ENCODE measurements around the gene TRIM72. TPM values are rescaled to one million over a fixed set of nuclear protein-coding genes. Genes with fewer than 3 reads are reported as not detected.
"Not testable (repeated sequence)": the region's sequence is repeated elsewhere in the genome, so short reads cannot be mapped to it uniquely, and the experiment has no call there.

The TRIM72 gene
- total RNA-seq (2014; rRNA removed; shearing (Covaris generic)), result not detected in 2 replicates

GRCh38 chr16:31213877-31214707, at the start of gene TRIM72:
TSS of gene TRIM72 (plus strand) at chr16:31214119. CDS start at chr16:31214739, 620 bp downstream.
- no peak for DNase-seq (ENCODE audit: low read depth)

GRCh38 chr16:31167315-31167714, 46.6 kb upstream of the TRIM72 start:
- no peak for DNase-seq (ENCODE audit: low read depth)

GRCh38 chr16:31168848-31169247, 45.1 kb upstream of the TRIM72 start:
- peak; percentile 45 for DNase-seq (ENCODE audit: low read depth)

- not testable (repeated sequence) for DNase-seq (ENCODE audit: low read depth)
These were observed 43.9 kb upstream of the TRIM72 start for GRCh38 chr16:31170048-31170447.

- DNase-seq (ENCODE audit: low read depth), result peak; percentile 98
These were observed 36.8 kb upstream of the TRIM72 start for GRCh38 chr16:31177136-31177535.

- DNase-seq (ENCODE audit: low read depth), result no peak
These were observed 34.6 kb upstream of the TRIM72 start for GRCh38 chr16:31179219-31179746.

GRCh38 chr16:31179747-31180459, 34.0 kb upstream of the TRIM72 start, which contains the start of gene FUS:
TSS of gene FUS (plus strand) at chr16:31180139. CDS start at chr16:31180215, 76 bp downstream.
- DNase-seq (ENCODE audit: low read depth), result peak; percentile 78

GRCh38 chr16:31181102-31181830, 32.7 kb upstream of the TRIM72 start:
- DNase-seq (ENCODE audit: low read depth), result peak; percentile 59

- DNase-seq (ENCODE audit: low read depth), result no peak
These were observed 31.5 kb upstream of the TRIM72 start for GRCh38 chr16:31182391-31182790.

GRCh38 chr16:31183432-31184428, 30.2 kb upstream of the TRIM72 start:
- no peak for DNase-seq (ENCODE audit: low read depth)

GRCh38 chr16:31184888-31185287, 29.0 kb upstream of the TRIM72 start:
- no peak for DNase-seq (ENCODE audit: low read depth)

- no peak for DNase-seq (ENCODE audit: low read depth)
These were observed 28.6 kb upstream of the TRIM72 start for GRCh38 chr16:31185339-31185738.

- DNase-seq (ENCODE audit: low read depth), result no peak
These were observed 27.7 kb upstream of the TRIM72 start for GRCh38 chr16:31186176-31186575.

- DNase-seq (ENCODE audit: low read depth), result no peak
These were observed 26.8 kb upstream of the TRIM72 start for GRCh38 chr16:31186930-31187807.

- DNase-seq (ENCODE audit: low read depth), result no peak
These were observed 26.1 kb upstream of the TRIM72 start for GRCh38 chr16:31187808-31188189.

- DNase-seq (ENCODE audit: low read depth), result no peak
These were observed 25.2 kb upstream of the TRIM72 start for GRCh38 chr16:31188450-31189411.

- no peak for DNase-seq (ENCODE audit: low read depth)
These were observed 24.5 kb upstream of the TRIM72 start for GRCh38 chr16:31189412-31189778.

GRCh38 chr16:31190061-31190460, 23.9 kb upstream of the TRIM72 start:
- DNase-seq (ENCODE audit: low read depth), result no peak
